WTC11 (cell line): ENCODE data around the gene TACR2. TPM values are rescaled to one million over a fixed set of nuclear protein-coding genes. Genes with fewer than 3 reads are reported as not detected.
A peak's percentile ranks its signal among the peaks of the same experiment; 100 is the strongest.

Experiments used
- ATAC-seq: fragments of 200-7000 bp; cut with Tn5 transposase; 2 replicates; pipeline ENCODE4 v1.10.0; 2021; ENCODE audit warnings: mild to moderate bottlenecking, moderate library complexity
- CTCF ChIA-PET: fragments of 300-600 bp; sonication (Branson Sonifier 250); formaldehyde crosslinking; loops from one replicate; lab custom pipeline; 2021; ENCODE audit warnings: antibody characterized with exemption; lab: Charles Lee
- POLR2A ChIA-PET: fragments of 350-600 bp; sonication (Branson Sonifier 250); formaldehyde crosslinking; loops from one replicate; lab custom pipeline; 2021; ENCODE audit warnings: antibody characterized with exemption; lab: Charles Lee
- DNase-seq: peaks from one replicate; pipeline ENCODE4 v3.0.0; 2021; ENCODE audit warnings: low spot score
- H3K27ac Mint-ChIP-seq: 2 replicates; pipeline ENCODE4 v1.8.0; 2021; ENCODE audit warnings: mixed read lengths
- H3K27me3 Mint-ChIP-seq: 2 replicates; pipeline ENCODE4 v1.8.0; 2021; ENCODE audit warnings: low read depth, mild to moderate bottlenecking, moderate library complexity, mixed read lengths
- H3K36me3 Mint-ChIP-seq: 2 replicates; pipeline ENCODE4 v1.8.0; 2021; ENCODE audit warnings: mixed read lengths
- H3K4me1 Mint-ChIP-seq: 2 replicates; pipeline ENCODE4 v1.8.0; 2022; ENCODE audit warnings: mixed read lengths
- H3K4me3 Mint-ChIP-seq: 2 replicates; pipeline ENCODE4 v1.8.0; 2021; ENCODE audit warnings: mild to moderate bottlenecking, moderate library complexity, mixed read lengths
- H3K9me3 Mint-ChIP-seq: 2 replicates; pipeline ENCODE4 v1.8.0; 2021; ENCODE audit warnings: mixed read lengths
- ESRRA ChIP-seq: sonication (generic); formaldehyde crosslinking; IDR thresholded peaks from 2 replicates; pipeline ENCODE4 v1.8.1; 2022; ENCODE audit warnings: mild to moderate bottlenecking, missing genetic modification reagents, borderline replicate concordance
- ETV6 ChIP-seq: sonication (generic); formaldehyde crosslinking; IDR thresholded peaks from 2 replicates; pipeline ENCODE4 v1.8.1; 2022; ENCODE audit warnings: mild to moderate bottlenecking, missing genetic modification reagents
- FOXJ3 ChIP-seq: sonication (generic); formaldehyde crosslinking; IDR thresholded peaks from 2 replicates; pipeline ENCODE4 v1.9.0; 2021; ENCODE audit warnings: missing genetic modification reagents, mild to moderate bottlenecking, borderline replicate concordance
- FOXP4 ChIP-seq: sonication (generic); formaldehyde crosslinking; IDR thresholded peaks from 2 replicates; pipeline ENCODE4 v1.8.0; 2022; ENCODE audit warnings: mild to moderate bottlenecking, missing genetic modification reagents
- GABPB1 ChIP-seq: sonication (generic); formaldehyde crosslinking; IDR thresholded peaks from 2 replicates; pipeline ENCODE4 v1.8.1; 2023; ENCODE audit warnings: mild to moderate bottlenecking, missing genetic modification reagents
- MYBL2 ChIP-seq: sonication (generic); formaldehyde crosslinking; IDR thresholded peaks from 2 replicates; pipeline ENCODE4 v1.8.1; 2023; ENCODE audit warnings: mild to moderate bottlenecking, moderate library complexity, missing genetic modification reagents
- NR1H2 ChIP-seq: sonication (generic); formaldehyde crosslinking; IDR thresholded peaks from 2 replicates; pipeline ENCODE4 v1.9.0; 2021; ENCODE audit warnings: mild to moderate bottlenecking, moderate library complexity, missing genetic modification reagents
- NR2C2 ChIP-seq: sonication (generic); formaldehyde crosslinking; IDR thresholded peaks from 2 replicates; pipeline ENCODE4 v1.8.0; 2022; ENCODE audit warnings: mild to moderate bottlenecking, missing genetic modification reagents
- RELA ChIP-seq: sonication (generic); formaldehyde crosslinking; IDR thresholded peaks from 2 replicates; pipeline ENCODE4 v1.8.1; 2022; ENCODE audit warnings: missing genetic modification reagents, mild to moderate bottlenecking, borderline replicate concordance
- SP1 ChIP-seq: sonication (generic); formaldehyde crosslinking; conservative IDR thresholded peaks from 2 replicates; pipeline ENCODE4 v1.8.1; 2022; ENCODE audit warnings: missing genetic modification reagents
- TEAD1 ChIP-seq: sonication (generic); formaldehyde crosslinking; IDR thresholded peaks from 2 replicates; pipeline ENCODE4 v1.8.0; 2022; ENCODE audit warnings: mild to moderate bottlenecking, missing genetic modification reagents
- ZBTB21 ChIP-seq: sonication (generic); formaldehyde crosslinking; IDR thresholded peaks from 2 replicates; pipeline ENCODE4 v1.8.1; 2023; ENCODE audit warnings: mild to moderate bottlenecking, missing genetic modification reagents, borderline replicate concordance
- ZMAT4 ChIP-seq: fragments of 250-450 bp; sonication (Bioruptor Pico); IDR thresholded peaks from 2 replicates; pipeline ENCODE4 v1.9.0; 2021; ENCODE audit warnings: mild to moderate bottlenecking
- ZNF121 ChIP-seq: sonication (generic); formaldehyde crosslinking; IDR thresholded peaks from 2 replicates; pipeline ENCODE4 v1.8.0; 2023; ENCODE audit warnings: missing genetic modification reagents
- ZNF423 ChIP-seq: fragments of 250-450 bp; sonication (Bioruptor Pico); IDR thresholded peaks from 2 replicates; pipeline ENCODE4 v2.1.2; 2022; ENCODE audit warnings: mild to moderate bottlenecking, moderate library complexity
- ZNF512 ChIP-seq: sonication (generic); formaldehyde crosslinking; IDR thresholded peaks from 2 replicates; pipeline ENCODE4 v1.8.1; 2022; ENCODE audit warnings: missing genetic modification reagents, borderline replicate concordance
- total RNA-seq: library from RNA; stranded (reverse); gene quantifications from 3 replicates; pipeline ENCODE4 v1.2.3, GENCODE V29; 2021
- TF ChIP-seq, protein P1 (sequence below): sonication (generic); formaldehyde crosslinking; IDR thresholded peaks from 2 replicates; pipeline ENCODE4 v1.8.1; 2023; ENCODE audit warnings: mild to moderate bottlenecking, missing genetic modification reagents
- TF ChIP-seq, protein P2 (sequence below): sonication (generic); formaldehyde crosslinking; IDR thresholded peaks from 2 replicates; pipeline ENCODE4 v1.8.0; 2023; ENCODE audit warnings: missing genetic modification reagents
- TF ChIP-seq, protein P3 (sequence below): fragments of 250-450 bp; sonication (Bioruptor Pico); IDR thresholded peaks from 2 replicates; pipeline ENCODE4 v1.8.0; 2021; ENCODE audit warnings: mild to moderate bottlenecking

TACR2 gene
- total RNA-seq, 1 experiment from 2014 or later, result 0.20 TPM

- CTCF ChIA-PET, result interaction anchor here (1.0 to 2.2 kb wide), 3 partner anchors 11 to 234 kb away, joined by 4 to 8 read pairs (median 4); no protein-coding TSS in a partner anchor
- peaks cover 54% of the 10 kb centered on the region for H3K36me3 Mint-ChIP-seq
- no peak for ATAC-seq
- DNase-seq, result no peak
- H3K9me3 Mint-ChIP-seq, result no peaks in the 10 kb centered on the region
- TF ChIP-seq, protein P1, sequence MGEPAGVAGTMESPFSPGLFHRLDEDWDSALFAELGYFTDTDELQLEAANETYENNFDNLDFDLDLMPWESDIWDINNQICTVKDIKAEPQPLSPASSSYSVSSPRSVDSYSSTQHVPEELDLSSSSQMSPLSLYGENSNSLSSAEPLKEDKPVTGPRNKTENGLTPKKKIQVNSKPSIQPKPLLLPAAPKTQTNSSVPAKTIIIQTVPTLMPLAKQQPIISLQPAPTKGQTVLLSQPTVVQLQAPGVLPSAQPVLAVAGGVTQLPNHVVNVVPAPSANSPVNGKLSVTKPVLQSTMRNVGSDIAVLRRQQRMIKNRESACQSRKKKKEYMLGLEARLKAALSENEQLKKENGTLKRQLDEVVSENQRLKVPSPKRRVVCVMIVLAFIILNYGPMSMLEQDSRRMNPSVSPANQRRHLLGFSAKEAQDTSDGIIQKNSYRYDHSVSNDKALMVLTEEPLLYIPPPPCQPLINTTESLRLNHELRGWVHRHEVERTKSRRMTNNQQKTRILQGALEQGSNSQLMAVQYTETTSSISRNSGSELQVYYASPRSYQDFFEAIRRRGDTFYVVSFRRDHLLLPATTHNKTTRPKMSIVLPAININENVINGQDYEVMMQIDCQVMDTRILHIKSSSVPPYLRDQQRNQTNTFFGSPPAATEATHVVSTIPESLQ (CRISPR knock-in tag), result no peak
- peak; percentile 86 for TF ChIP-seq ZNF121 (CRISPR knock-in tag)
- TF ChIP-seq, all 79 proteins: peak for 1
- Mint-ChIP-seq H3K4me1 (peaks cover 35% of the 10 kb centered on the region), H3K27me3 (no peaks in the 10 kb centered on the region), H3K4me3 (no peak overlapping the region), H3K27ac (no peak overlapping the region)
- POLR2A ChIA-PET, result no interaction called here
Measured at GRCh38 chr10:69403066-69403465, 13.7 kb downstream of the TACR2 start.

- TF ChIP-seq RELA (CRISPR knock-in tag), result no peak
- ChIA-PET CTCF (interaction anchor here (1.0 to 2.2 kb wide), 2 partner anchors 10 to 235 kb away, joined by 4 to 8 read pairs; no protein-coding TSS in a partner anchor), POLR2A (no interaction called here)
- H3K9me3 Mint-ChIP-seq, result no peaks in the 10 kb centered on the region
- H3K4me3 Mint-ChIP-seq, result no peak overlapping the region
- no peaks in the 10 kb centered on the region for H3K27me3 Mint-ChIP-seq
- ATAC-seq (no peak), DNase-seq (no peak)
- H3K27ac Mint-ChIP-seq, result no peak overlapping the region
- H3K36me3 Mint-ChIP-seq, result peaks cover 58% of the 10 kb centered on the region
- peaks cover 29% of the 10 kb centered on the region for H3K4me1 Mint-ChIP-seq
Measured at GRCh38 chr10:69402386-69402785, 14.3 kb downstream of the TACR2 start.

DNA sequence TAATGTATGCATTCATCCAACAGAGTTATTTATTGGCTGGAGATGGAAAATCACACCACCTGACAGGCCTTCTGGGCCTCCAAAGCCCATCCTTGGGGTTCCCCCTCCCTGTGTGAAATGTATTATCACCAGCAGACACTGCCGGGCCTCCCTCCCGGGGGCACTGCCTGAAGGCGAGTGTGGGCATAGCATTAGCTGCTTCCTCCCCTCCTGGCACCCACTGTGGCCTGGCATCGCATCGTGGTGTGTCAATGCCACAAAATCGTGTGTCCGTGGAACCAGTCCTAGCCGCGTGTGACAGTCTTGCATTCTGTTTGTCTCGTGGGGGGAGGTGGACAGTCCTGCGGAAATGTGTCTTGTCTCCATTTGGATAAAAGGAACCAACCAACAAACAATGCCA lies 15.3 kb downstream of the TACR2 start:
- H3K4me3 Mint-ChIP-seq, result no peak overlapping the region
- ChIA-PET POLR2A (no interaction called here), CTCF (no interaction called here)
- H3K9me3 Mint-ChIP-seq, result no peaks in the 10 kb centered on the region
- ATAC-seq, result no peak
- TF ChIP-seq ZNF121 (CRISPR knock-in tag), result no peak
- no peak for TF ChIP-seq ZNF512 (CRISPR knock-in tag)
- TF ChIP-seq FOXJ3, result no peak
- no peak for TF ChIP-seq NR1H2 (CRISPR knock-in tag)
- TF ChIP-seq GABPB1 (CRISPR knock-in tag), result no peak
- no peak for TF ChIP-seq MYBL2 (CRISPR knock-in tag)
- TF ChIP-seq ZNF423 (CRISPR knock-in tag), result no peak
- TF ChIP-seq FOXP4, result no peak
- no peak for TF ChIP-seq ZBTB21
- TF ChIP-seq NR2C2, result no peak
- peaks cover 20% of the 10 kb centered on the region for H3K4me1 Mint-ChIP-seq
- no peak for DNase-seq
- H3K27me3 Mint-ChIP-seq, result no peaks in the 10 kb centered on the region
- H3K27ac Mint-ChIP-seq, result no peak overlapping the region
- peaks cover 63% of the 10 kb centered on the region for H3K36me3 Mint-ChIP-seq

DNA sequence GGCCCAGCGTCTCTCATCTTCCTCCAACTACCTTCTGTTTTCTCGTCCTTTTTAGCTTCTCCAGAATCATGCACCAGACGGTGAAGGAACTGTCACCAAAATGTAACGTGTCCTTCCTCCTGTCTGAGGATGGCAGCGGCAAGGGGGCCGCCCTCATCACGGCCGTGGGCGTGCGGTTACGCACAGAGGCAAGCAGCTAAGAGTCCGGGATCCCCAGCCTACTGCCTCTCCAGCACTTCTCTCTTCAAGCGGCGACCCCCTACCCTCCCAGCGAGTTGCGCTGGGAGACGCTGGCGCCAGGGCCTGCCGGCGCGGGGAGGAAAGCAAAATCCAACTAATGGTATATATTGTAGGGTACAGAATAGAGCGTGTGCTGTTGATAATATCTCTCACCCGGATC lies 15.8 kb downstream of the TACR2 start:
- H3K27ac Mint-ChIP-seq, result no peak overlapping the region
- peaks cover 63% of the 10 kb centered on the region for H3K36me3 Mint-ChIP-seq
- DNase-seq, result no peak
- CTCF ChIA-PET, result no interaction called here
- H3K9me3 Mint-ChIP-seq, result no peaks in the 10 kb centered on the region
- no peak overlapping the region for H3K4me3 Mint-ChIP-seq
- POLR2A ChIA-PET, result interaction anchor here (0.6 kb wide), 1 partner anchor 44 kb away, joined by 4 read pairs; no protein-coding TSS in a partner anchor
- H3K4me1 Mint-ChIP-seq, result peaks cover 15% of the 10 kb centered on the region
- no peak for ATAC-seq
- H3K27me3 Mint-ChIP-seq, result no peaks in the 10 kb centered on the region
- TF ChIP-seq, protein P2, sequence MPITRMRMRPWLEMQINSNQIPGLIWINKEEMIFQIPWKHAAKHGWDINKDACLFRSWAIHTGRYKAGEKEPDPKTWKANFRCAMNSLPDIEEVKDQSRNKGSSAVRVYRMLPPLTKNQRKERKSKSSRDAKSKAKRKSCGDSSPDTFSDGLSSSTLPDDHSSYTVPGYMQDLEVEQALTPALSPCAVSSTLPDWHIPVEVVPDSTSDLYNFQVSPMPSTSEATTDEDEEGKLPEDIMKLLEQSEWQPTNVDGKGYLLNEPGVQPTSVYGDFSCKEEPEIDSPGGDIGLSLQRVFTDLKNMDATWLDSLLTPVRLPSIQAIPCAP, result no peak
- TF ChIP-seq ESRRA (CRISPR knock-in tag) (no peak), ZBTB21 (no peak), ZNF423 (CRISPR knock-in tag) (no peak), SP1 (no peak), TEAD1 (no peak), RELA (CRISPR knock-in tag) (no peak), ETV6 (CRISPR knock-in tag) (no peak), ZMAT4 (CRISPR knock-in tag) (no peak)
- TF ChIP-seq, protein P3, sequence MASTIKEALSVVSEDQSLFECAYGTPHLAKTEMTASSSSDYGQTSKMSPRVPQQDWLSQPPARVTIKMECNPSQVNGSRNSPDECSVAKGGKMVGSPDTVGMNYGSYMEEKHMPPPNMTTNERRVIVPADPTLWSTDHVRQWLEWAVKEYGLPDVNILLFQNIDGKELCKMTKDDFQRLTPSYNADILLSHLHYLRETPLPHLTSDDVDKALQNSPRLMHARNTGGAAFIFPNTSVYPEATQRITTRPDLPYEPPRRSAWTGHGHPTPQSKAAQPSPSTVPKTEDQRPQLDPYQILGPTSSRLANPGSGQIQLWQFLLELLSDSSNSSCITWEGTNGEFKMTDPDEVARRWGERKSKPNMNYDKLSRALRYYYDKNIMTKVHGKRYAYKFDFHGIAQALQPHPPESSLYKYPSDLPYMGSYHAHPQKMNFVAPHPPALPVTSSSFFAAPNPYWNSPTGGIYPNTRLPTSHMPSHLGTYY (CRISPR knock-in tag), result no peak
